A549 (cell line): ENCODE measurements around the gene ACSF3. TPM values are rescaled to one million over a fixed set of nuclear protein-coding genes. Genes with fewer than 3 reads are reported as not detected.

Experiments
- ATAC-seq, 2 experiments: fragments of 200-7000 bp in 1 of 2; fragments of >200 bp in 1 of 2; cut with Nextera tagmentation in 1 of 2; cut with Tn5 transposase in 1 of 2; 3 replicates each; pipeline versions ENCODE4 v1.8.0 to v1.9.1; 2018 to 2020; ENCODE audit warnings: mild to moderate bottlenecking in 1 of 2, moderate library complexity in 1 of 2
- CTCF ChIA-PET: fragments of 300-600 bp; sonication (Branson Sonifier 250); formaldehyde crosslinking; extraction: SDS; loops from one replicate; lab custom pipeline; 2021; ENCODE audit warnings: antibody characterized with exemption, inconsistent platforms; lab: Yijun Ruan, JAX
- POLR2A ChIA-PET: fragments of 350-600 bp; formaldehyde crosslinking; extraction: SDS; loops from one replicate; lab custom pipeline; 2021; ENCODE audit warnings: antibody characterized with exemption, inconsistent platforms; lab: Yijun Ruan, JAX
- DNase-seq, 2 experiments: peaks; one replicate each; pipeline versions ENCODE4 v3.0.0 to v3.0.0-alpha.2; 2011 to 2016; ENCODE audit warnings: low read depth in 1 of 2, low spot score in 1 of 2
- FAIRE-seq: peaks from 2 replicates; lab custom pipeline; 2011; peaks lifted over from hg19 to GRCh38; lab: Jason Lieb, UNC
- H3K27ac ChIP-seq, 2 experiments: fragments of >200 bp; sonication (Bioruptor Twin); formaldehyde crosslinking; 3 replicates each; pipeline ENCODE4 v1.5.1; 2016 to 2017
- H3K4me1 ChIP-seq: fragments of >200 bp; sonication (Bioruptor Twin); formaldehyde crosslinking; 3 replicates; pipeline ENCODE4 v1.6.1; 2016
- H3K4me2 ChIP-seq: fragments of >200 bp; sonication (Bioruptor Twin); formaldehyde crosslinking; 3 replicates; pipeline ENCODE4 v1.6.1; 2016
- H3K4me3 ChIP-seq: fragments of >200 bp; sonication (Bioruptor Twin); formaldehyde crosslinking; 3 replicates; pipeline ENCODE4 v1.5.1; 2016
- H3K9me3 ChIP-seq: fragments of >200 bp; sonication (Bioruptor Twin); formaldehyde crosslinking; 3 replicates; pipeline ENCODE4 v1.6.1; 2016
- BHLHE40 ChIP-seq: IDR thresholded peaks from 2 replicates; pipeline ENCODE4 v1.6.1; 2012; ENCODE audit warnings: low read depth, low read length, inconsistent platforms
- CBX8 ChIP-seq: fragments of 200-600 bp; sonication (generic); IDR thresholded peaks from 2 replicates; pipeline ENCODE4 v1.6.1; 2016
- CHD4 ChIP-seq: fragments of 200-600 bp; sonication (generic); IDR thresholded peaks from 2 replicates; pipeline ENCODE4 v1.6.1; 2016; ENCODE audit warnings: antibody characterized with exemption, mild to moderate bottlenecking, borderline replicate concordance
- EHMT2 ChIP-seq: fragments of 200-600 bp; sonication (generic); IDR thresholded peaks from 2 replicates; pipeline ENCODE4 v1.6.1; 2016; ENCODE audit warnings: antibody characterized with exemption, low read depth, mild to moderate bottlenecking, moderate library complexity
- FOSB ChIP-seq: fragments of 250-450 bp; sonication (Bioruptor Pico); IDR thresholded peaks from 2 replicates; pipeline ENCODE4 v1.5.0; 2020; ENCODE audit warnings: mild to moderate bottlenecking, moderate library complexity
- FOSL2 ChIP-seq, 2 experiments: fragments of 450-650 bp in 1 of 2; fragments of >200 bp in 1 of 2; sonication (Bioruptor Twin) in 1 of 2; formaldehyde crosslinking; IDR thresholded peaks; 2 replicates each; pipeline versions ENCODE4 v1.5.0 to v1.6.1; 2016 to 2020; ENCODE audit warnings: mild to moderate bottlenecking in 1 of 2, moderate library complexity in 1 of 2
- HDAC2 ChIP-seq: fragments of 200-600 bp; sonication (generic); IDR thresholded peaks from 2 replicates; pipeline ENCODE4 v1.6.1; 2016
- HEYL ChIP-seq: fragments of 250-450 bp; sonication (Bioruptor Pico); IDR thresholded peaks from 2 replicates; pipeline ENCODE4 v1.8.0; 2021; ENCODE audit warnings: mild to moderate bottlenecking, moderate library complexity
- HMGXB4 ChIP-seq: fragments of 250-450 bp; sonication (Bioruptor Pico); IDR thresholded peaks from 2 replicates; pipeline ENCODE4 v1.5.0; 2021; ENCODE audit warnings: mild to moderate bottlenecking, moderate library complexity, borderline replicate concordance
- HOXA7 ChIP-seq: fragments of 250-450 bp; sonication (Bioruptor Pico); IDR thresholded peaks from 2 replicates; pipeline ENCODE4 v1.5.0; 2020; ENCODE audit warnings: mild to moderate bottlenecking, moderate library complexity
- HOXB13 ChIP-seq: fragments of 250-450 bp; sonication (Bioruptor Pico); IDR thresholded peaks from 2 replicates; pipeline ENCODE4 v1.5.0; 2020; ENCODE audit warnings: low read depth, mild to moderate bottlenecking, moderate library complexity
- KDM1A ChIP-seq: fragments of 200-600 bp; sonication (generic); IDR thresholded peaks from 2 replicates; pipeline ENCODE4 v1.6.1; 2016; ENCODE audit warnings: low read depth, mild to moderate bottlenecking
- MAFK ChIP-seq: fragments of 450-650 bp; IDR thresholded peaks from 2 replicates; pipeline ENCODE4 v1.6.1; 2014; ENCODE audit not compliant: partially characterized antibody
- MAX ChIP-seq: IDR thresholded peaks from 2 replicates; pipeline ENCODE4 v1.6.1; 2012
- MYC ChIP-seq: IDR thresholded peaks from 2 replicates; pipeline ENCODE4 v1.6.1; 2012; ENCODE audit warnings: mild to moderate bottlenecking, inconsistent platforms, low read length, improper control_type of control experiment, borderline replicate concordance
- NPAS2 ChIP-seq: fragments of 250-450 bp; sonication (Bioruptor Pico); IDR thresholded peaks from 2 replicates; pipeline ENCODE4 v1.8.0; 2022; ENCODE audit warnings: mild to moderate bottlenecking, moderate library complexity, borderline replicate concordance
- RAD21 ChIP-seq, 2 experiments: fragments of >200 bp in 1 of 2; sonication (Bioruptor Twin) in 1 of 2; formaldehyde crosslinking in 1 of 2; IDR thresholded peaks in 1 of 2; conservative IDR thresholded peaks in 1 of 2; 2 replicates in 1 of 2; 3 replicates in 1 of 2; pipeline ENCODE4 v1.6.1; 2012 to 2018; ENCODE audit warnings: inconsistent platforms in 1 of 2
- SMC3 ChIP-seq: fragments of >200 bp; sonication (Bioruptor Twin); formaldehyde crosslinking; IDR thresholded peaks from 3 replicates; pipeline ENCODE4 v1.6.1; 2018; ENCODE audit warnings: inconsistent platforms
- ZNF302 ChIP-seq: fragments of 250-450 bp; sonication (Bioruptor Pico); IDR thresholded peaks from 2 replicates; pipeline ENCODE4 v1.9.0; 2021; ENCODE audit warnings: inconsistent platforms, mild to moderate bottlenecking, moderate library complexity
- WGBS: methylation state at CpG from one replicate; pipeline ENCODE4 v1.1.6; 2017; ENCODE audit errors: missing lambda C conversion rate; 5-methylcytosine and 5-hydroxymethylcytosine counted together
- polyA plus RNA-seq, 4 experiments: library from polyadenylated mRNA; depleted of rRNA in 3 of 4; stranded (reverse); fragments of >200 nt; fragmentation: RNase III in 1 of 4; extraction: RNeasy Plus Mini Kit Qiagen cat#74134 plus additional on column Dnase treatment in 1 of 4; gene quantifications; 2 replicates in 3 of 4; 3 replicates in 1 of 4; pipeline ENCODE4 v1.2.3, GENCODE V29; 2011 to 2017
- TF ChIP-seq, protein P1 (sequence below): fragments of >200 bp; sonication (Bioruptor Twin); formaldehyde crosslinking; IDR thresholded peaks from 3 replicates; pipeline ENCODE4 v1.6.1; 2016
- TF ChIP-seq, protein P2 (sequence below): fragments of 250-450 bp; sonication (Bioruptor Pico); IDR thresholded peaks from 2 replicates; pipeline ENCODE4 v1.5.0; 2020; ENCODE audit warnings: low read depth, mild to moderate bottlenecking, moderate library complexity

Gene ACSF3
- polyA plus RNA-seq, 2 of the 4 experiments (the other 2 are of a cell fraction) = 9.8 to 13.1 TPM

DNA sequence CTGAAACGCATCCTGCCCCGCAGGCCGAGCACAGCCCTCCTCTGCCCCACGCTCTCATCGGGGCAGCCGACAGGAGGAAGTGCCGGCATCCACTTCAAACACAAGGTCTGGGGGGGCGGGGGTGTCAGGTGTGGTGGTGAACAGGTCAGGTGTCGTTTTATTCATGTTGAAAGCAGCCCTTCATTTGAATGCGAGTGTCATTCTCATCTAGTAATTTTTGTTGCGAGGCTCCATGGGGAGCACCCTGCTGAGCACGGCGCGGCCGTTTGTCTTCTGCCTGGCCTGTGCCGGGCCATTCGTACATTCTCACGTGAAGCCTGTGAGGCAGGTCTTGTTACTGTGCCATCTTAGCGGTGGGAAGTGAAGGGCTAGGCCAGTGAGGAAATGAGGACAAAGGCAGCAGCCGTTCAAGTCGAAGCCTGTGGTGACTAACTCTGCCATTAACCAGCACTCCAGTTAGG, 1.9 kb downstream of the ACSF3 start:
- Histone ChIP-seq H3K9me3 (no peaks in the 10 kb centered on the region), H3K4me2 (peak overlapping the region; percentile 83), H3K4me3 (no peak overlapping the region), H3K27ac (no peak overlapping the region), H3K4me1 (peaks cover 10% of the 10 kb centered on the region; the same call in 2 of the 3 replicates)
- TF ChIP-seq, protein P1, sequence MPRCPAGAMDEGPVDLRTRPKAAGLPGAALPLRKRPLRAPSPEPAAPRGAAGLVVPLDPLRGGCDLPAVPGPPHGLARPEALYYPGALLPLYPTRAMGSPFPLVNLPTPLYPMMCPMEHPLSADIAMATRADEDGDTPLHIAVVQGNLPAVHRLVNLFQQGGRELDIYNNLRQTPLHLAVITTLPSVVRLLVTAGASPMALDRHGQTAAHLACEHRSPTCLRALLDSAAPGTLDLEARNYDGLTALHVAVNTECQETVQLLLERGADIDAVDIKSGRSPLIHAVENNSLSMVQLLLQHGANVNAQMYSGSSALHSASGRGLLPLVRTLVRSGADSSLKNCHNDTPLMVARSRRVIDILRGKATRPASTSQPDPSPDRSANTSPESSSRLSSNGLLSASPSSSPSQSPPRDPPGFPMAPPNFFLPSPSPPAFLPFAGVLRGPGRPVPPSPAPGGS = no peak
- no peak for TF ChIP-seq NPAS2 (CRISPR knock-in tag)
- TF ChIP-seq ZNF302 (CRISPR knock-in tag) = no peak
- TF ChIP-seq CHD4 = no peak
- no peak for TF ChIP-seq HDAC2
- no peak for TF ChIP-seq BHLHE40
- TF ChIP-seq, protein P2, sequence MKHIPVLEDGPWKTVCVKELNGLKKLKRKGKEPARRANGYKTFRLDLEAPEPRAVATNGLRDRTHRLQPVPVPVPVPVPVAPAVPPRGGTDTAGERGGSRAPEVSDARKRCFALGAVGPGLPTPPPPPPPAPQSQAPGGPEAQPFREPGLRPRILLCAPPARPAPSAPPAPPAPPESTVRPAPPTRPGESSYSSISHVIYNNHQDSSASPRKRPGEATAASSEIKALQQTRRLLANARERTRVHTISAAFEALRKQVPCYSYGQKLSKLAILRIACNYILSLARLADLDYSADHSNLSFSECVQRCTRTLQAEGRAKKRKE (CRISPR knock-in tag) = no peak
- no peak for TF ChIP-seq SMC3
- TF ChIP-seq MAX = no peak
- no peak for TF ChIP-seq KDM1A
- no peak for TF ChIP-seq EHMT2
- TF ChIP-seq HMGXB4 (CRISPR knock-in tag) = no peak
- no peak for TF ChIP-seq MAFK
- TF ChIP-seq FOSL2 (IDR thresholded peaks at IDR 0.05) = no peak
- no peak for TF ChIP-seq FOSL2 (CRISPR knock-in tag; IDR thresholded peaks at IDR 0.05)
- no peak for TF ChIP-seq HOXB13 (CRISPR knock-in tag)
- no peak for TF ChIP-seq RAD21 (conservative IDR thresholded peaks at IDR 0.05 in 1 of 2, IDR thresholded peaks at IDR 0.05 in 1 of 2)
- no peak for TF ChIP-seq FOSB (CRISPR knock-in tag)
- no peak for TF ChIP-seq HEYL (CRISPR knock-in tag)
- DNase-seq = no peak
- ATAC-seq = no peak
- WGBS = 91% methylated on average over 21 of the region's 21 CpGs
- ChIA-PET CTCF (no interaction called here), POLR2A (no interaction called here)
- no peak for FAIRE-seq

- Histone ChIP-seq H3K27ac (no peak overlapping the region), H3K4me3 (no peak overlapping the region), H3K9me3 (no peaks in the 10 kb centered on the region), H3K4me2 (no peak overlapping the region), H3K4me1 (peaks cover 10% of the 10 kb centered on the region; the same call in 2 of the 3 replicates)
- TF ChIP-seq HOXA7 (no peak), HOXB13 (CRISPR knock-in tag) (no peak), KDM1A (no peak), CBX8 (no peak), MAFK (peak; percentile 31), MYC (no peak)
- 87% methylated on average over 19 of the region's 20 CpGs for WGBS
- CTCF ChIA-PET = interaction anchor here (0.5 to 0.8 kb wide), 2 partner anchors 317 to 359 kb away, joined by 3 to 4 read pairs; no protein-coding TSS in a partner anchor
- FAIRE-seq (no peak), ATAC-seq (no peak), DNase-seq (no peak)
- POLR2A ChIA-PET = no interaction called here
Measured at GRCh38 chr16:89096042-89096717, 2.5 kb downstream of the ACSF3 start.
